ENCODE measurements around the gene S1PR5. TPM values are rescaled to one million over a fixed set of nuclear protein-coding genes. Genes with fewer than 3 reads are reported as not detected.

The S1PR5 gene
- total RNA-seq, 1 donor from 2014 or later, result 0.83 TPM

DNA sequence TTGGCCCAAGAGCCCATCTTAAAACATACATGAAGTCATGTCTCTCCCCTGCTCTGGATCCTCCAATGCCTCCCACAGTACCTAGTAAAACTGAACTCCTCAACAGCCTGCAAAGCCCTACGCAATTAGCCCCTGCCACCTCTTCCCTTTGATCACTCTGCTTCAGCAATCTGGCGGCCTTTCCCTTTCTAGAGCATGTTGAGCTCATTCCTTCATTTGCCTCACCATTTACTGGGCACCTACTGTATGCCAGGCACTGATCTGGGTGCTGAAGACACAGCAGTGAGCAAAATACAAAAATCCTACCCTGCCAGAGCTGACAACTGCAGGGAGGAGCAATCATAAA, 17.0 kb downstream of the S1PR5 start:
- H3K27ac Mint-ChIP-seq (ENCODE audit: unreplicated experiment), result peak overlapping the region; percentile 70

GRCh38 chr19:10499550-10500246, 17.5 kb downstream of the S1PR5 start:
- H3K27ac Mint-ChIP-seq (ENCODE audit: unreplicated experiment), result no peak overlapping the region
- no peak overlapping the region for H3K4me3 Mint-ChIP-seq (ENCODE audit: unreplicated experiment)

More for the DNA sequence above, 17.0 kb downstream of the S1PR5 start:
- Mint-ChIP-seq H3K27me3 (ENCODE audit: unreplicated experiment) (no peaks in the 10 kb centered on the region), H3K36me3 (ENCODE audit: unreplicated experiment) (peaks cover 14% of the 10 kb centered on the region), H3K9me3 (ENCODE audit: unreplicated experiment) (no peaks in the 10 kb centered on the region), H3K4me1 (ENCODE audit: unreplicated experiment) (peaks cover 23% of the 10 kb centered on the region), H3K4me3 (ENCODE audit: unreplicated experiment) (peak overlapping the region; percentile 48)
- DNase-seq (ENCODE audit: extremely low spot score, unreplicated experiment), result no peak
- TF ChIP-seq CTCF (IDR thresholded peaks at IDR 0.05), result no peak

DNA sequence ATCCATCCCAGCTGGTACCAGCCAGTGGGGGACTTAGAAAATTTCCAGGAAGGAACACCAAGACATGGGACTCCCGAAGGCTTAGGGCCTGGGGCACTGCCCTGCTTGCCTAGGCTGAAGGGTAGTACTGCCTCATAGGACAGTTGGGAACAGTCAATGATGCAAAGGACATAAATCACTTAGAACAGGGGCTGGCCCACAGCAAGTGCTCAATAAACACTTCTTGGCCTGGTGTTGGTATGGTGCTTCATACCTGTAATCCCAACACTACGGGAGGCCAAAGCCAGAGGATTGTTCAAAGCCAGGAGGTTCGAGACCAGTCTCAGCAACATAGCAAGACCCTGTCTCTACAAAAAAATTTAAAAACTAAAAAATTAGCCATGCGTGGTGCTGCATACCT, 19.9 kb downstream of the S1PR5 start:
- H3K36me3 Mint-ChIP-seq (ENCODE audit: unreplicated experiment), result peaks cover 14% of the 10 kb centered on the region
- H3K4me1 Mint-ChIP-seq (ENCODE audit: unreplicated experiment), result peaks cover 19% of the 10 kb centered on the region
- TF ChIP-seq CTCF (IDR thresholded peaks at IDR 0.05), result no peak
- H3K4me3 Mint-ChIP-seq (ENCODE audit: unreplicated experiment), result no peak overlapping the region
- H3K27ac Mint-ChIP-seq (ENCODE audit: unreplicated experiment), result peak overlapping the region; percentile 12
- H3K9me3 Mint-ChIP-seq (ENCODE audit: unreplicated experiment), result no peaks in the 10 kb centered on the region
- no peaks in the 10 kb centered on the region for H3K27me3 Mint-ChIP-seq (ENCODE audit: unreplicated experiment)
- no peak for DNase-seq (ENCODE audit: extremely low spot score, unreplicated experiment)

More at GRCh38 chr19:10499550-10500246, 17.5 kb downstream of the S1PR5 start:
- H3K27me3 Mint-ChIP-seq (ENCODE audit: unreplicated experiment), result no peaks in the 10 kb centered on the region
- H3K4me1 Mint-ChIP-seq (ENCODE audit: unreplicated experiment), result peaks cover 23% of the 10 kb centered on the region
- peaks cover 14% of the 10 kb centered on the region for H3K36me3 Mint-ChIP-seq (ENCODE audit: unreplicated experiment)
- TF ChIP-seq CTCF (IDR thresholded peaks at IDR 0.05), result no peak
- H3K9me3 Mint-ChIP-seq (ENCODE audit: unreplicated experiment), result no peaks in the 10 kb centered on the region
- DNase-seq (ENCODE audit: extremely low spot score, unreplicated experiment), result no peak

- H3K27ac Mint-ChIP-seq (ENCODE audit: unreplicated experiment), result no peak overlapping the region
- TF ChIP-seq CTCF (IDR thresholded peaks at IDR 0.05), result no peak
- no peak overlapping the region for H3K4me3 Mint-ChIP-seq (ENCODE audit: unreplicated experiment)
- no peaks in the 10 kb centered on the region for H3K9me3 Mint-ChIP-seq (ENCODE audit: unreplicated experiment)
- H3K27me3 Mint-ChIP-seq (ENCODE audit: unreplicated experiment), result no peaks in the 10 kb centered on the region
- H3K36me3 Mint-ChIP-seq (ENCODE audit: unreplicated experiment), result peaks cover 16% of the 10 kb centered on the region
- no peaks in the 10 kb centered on the region for H3K4me1 Mint-ChIP-seq (ENCODE audit: unreplicated experiment)
- no peak for DNase-seq (ENCODE audit: extremely low spot score, unreplicated experiment)
Measured at GRCh38 chr19:10491472-10492047, 25.7 kb downstream of the S1PR5 start.

DNA sequence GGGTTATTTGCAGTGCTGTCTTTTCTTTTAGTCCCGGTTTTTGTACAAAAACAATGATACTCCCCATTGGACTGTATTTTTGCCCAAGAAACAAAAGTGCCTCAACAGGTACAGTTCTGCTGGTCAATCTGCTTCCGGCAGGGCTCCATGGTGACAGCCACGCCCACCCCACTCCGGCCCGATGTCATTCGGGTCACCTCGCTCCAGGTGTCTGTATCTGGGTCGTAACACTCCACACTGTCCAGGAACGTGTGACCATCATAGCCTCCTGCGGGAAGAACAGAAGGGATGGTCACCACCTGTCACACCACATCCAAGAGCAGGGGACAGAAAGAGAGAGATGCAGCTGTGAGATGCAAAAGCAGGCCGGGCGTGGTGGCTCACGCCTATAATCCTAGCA, 30.7 kb downstream of the S1PR5 start:
- no peak for TF ChIP-seq CTCF (IDR thresholded peaks at IDR 0.05)
- no peak for DNase-seq (ENCODE audit: extremely low spot score, unreplicated experiment)
- no peaks in the 10 kb centered on the region for H3K4me1 Mint-ChIP-seq (ENCODE audit: unreplicated experiment)
- H3K27ac Mint-ChIP-seq (ENCODE audit: unreplicated experiment), result no peak overlapping the region
- H3K4me3 Mint-ChIP-seq (ENCODE audit: unreplicated experiment), result no peak overlapping the region
- peaks cover 20% of the 10 kb centered on the region for H3K36me3 Mint-ChIP-seq (ENCODE audit: unreplicated experiment)
- no peaks in the 10 kb centered on the region for H3K27me3 Mint-ChIP-seq (ENCODE audit: unreplicated experiment)
- no peaks in the 10 kb centered on the region for H3K9me3 Mint-ChIP-seq (ENCODE audit: unreplicated experiment)

Measured in osteocyte (in vitro differentiated cells).